GM12891 (cell line): ENCODE results near the gene RELA.

Experiments used
- DNase-seq: peaks from one replicate; pipeline ENCODE4 v3.0.0; 2011; ENCODE audit warnings: low spot score; ENCODE audit not compliant: insufficient read length
- FAIRE-seq: peaks from 2 replicates; lab custom pipeline; 2011; peaks lifted over from hg19 to GRCh38; lab: Jason Lieb, UNC
- PAX5 ChIP-seq: IDR thresholded peaks from 2 replicates; pipeline ENCODE4 v1.6.1; 2011; ENCODE audit warnings: low read length, moderate library complexity, mild to moderate bottlenecking; ENCODE audit not compliant: insufficient read depth, severe bottlenecking
- POLR2A ChIP-seq: IDR thresholded peaks from 2 replicates; pipeline ENCODE4 v1.6.1; 2011; ENCODE audit warnings: low read depth, low read length, control low read depth
- POLR2AphosphoS5 ChIP-seq: IDR thresholded peaks from 2 replicates; pipeline ENCODE4 v1.6.1; 2011; ENCODE audit warnings: low read depth, low read length, control low read depth
- POU2F2 ChIP-seq: IDR thresholded peaks from 2 replicates; pipeline ENCODE4 v1.6.1; 2011; ENCODE audit warnings: low read depth, mild to moderate bottlenecking, control low read depth, low read length, moderate library complexity
- SPI1 ChIP-seq: IDR thresholded peaks from 2 replicates; pipeline ENCODE4 v1.6.1; 2011; ENCODE audit warnings: low read depth, low read length, control low read depth
- TAF1 ChIP-seq: IDR thresholded peaks from 2 replicates; pipeline ENCODE4 v1.6.1; 2011; ENCODE audit warnings: low read depth, low read length, control low read depth

The RELA gene

GRCh38 chr11:65648997-65649493 is 13.7 kb downstream of the RELA start:
- TF ChIP-seq POLR2AphosphoS5 (no peak), POU2F2 (no peak), POLR2A (no peak), SPI1 (no peak), PAX5 (no peak), TAF1 (no peak)
- FAIRE-seq: no peak
- DNase-seq: no peak

DNA sequence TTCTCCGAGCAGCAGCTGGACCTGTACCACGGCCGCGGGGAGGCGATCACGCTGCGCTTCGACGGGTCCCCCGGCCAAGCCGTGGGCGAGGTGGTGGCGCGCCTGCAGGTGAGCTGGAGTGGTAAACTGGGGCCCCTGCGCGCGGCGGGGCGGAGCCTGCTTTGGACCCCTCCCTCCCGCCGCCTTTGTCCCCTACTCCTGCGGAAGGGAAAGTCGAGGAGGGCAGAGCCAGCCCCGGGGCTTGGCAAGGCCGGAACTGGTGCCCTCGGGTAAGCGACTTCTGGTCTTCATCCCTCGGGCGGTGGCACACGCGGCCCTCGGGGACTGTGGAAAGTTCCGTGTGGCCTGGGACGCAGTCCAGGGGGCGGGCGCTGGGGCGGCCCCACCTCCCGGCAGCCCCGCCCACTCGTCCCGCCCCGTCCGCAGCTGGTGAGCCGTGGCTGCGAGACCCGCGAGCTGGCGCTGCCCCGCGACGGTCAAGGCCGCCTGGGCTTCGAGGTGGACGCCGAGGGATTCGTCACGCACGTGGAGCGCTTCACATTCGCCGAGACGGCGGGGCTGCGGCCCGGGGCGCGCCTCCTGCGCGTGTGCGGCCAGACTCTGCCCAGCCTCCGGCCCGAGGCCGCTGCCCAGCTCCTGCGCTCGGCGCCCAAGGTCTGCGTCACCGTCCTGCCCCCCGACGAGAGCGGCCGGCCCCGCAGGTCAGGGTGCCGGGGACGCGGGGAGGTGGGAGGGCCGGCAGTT is 15.6 kb downstream of the RELA start:
- no peak for TF ChIP-seq POLR2A
- DNase-seq (no peak), FAIRE-seq (no peak)

DNA sequence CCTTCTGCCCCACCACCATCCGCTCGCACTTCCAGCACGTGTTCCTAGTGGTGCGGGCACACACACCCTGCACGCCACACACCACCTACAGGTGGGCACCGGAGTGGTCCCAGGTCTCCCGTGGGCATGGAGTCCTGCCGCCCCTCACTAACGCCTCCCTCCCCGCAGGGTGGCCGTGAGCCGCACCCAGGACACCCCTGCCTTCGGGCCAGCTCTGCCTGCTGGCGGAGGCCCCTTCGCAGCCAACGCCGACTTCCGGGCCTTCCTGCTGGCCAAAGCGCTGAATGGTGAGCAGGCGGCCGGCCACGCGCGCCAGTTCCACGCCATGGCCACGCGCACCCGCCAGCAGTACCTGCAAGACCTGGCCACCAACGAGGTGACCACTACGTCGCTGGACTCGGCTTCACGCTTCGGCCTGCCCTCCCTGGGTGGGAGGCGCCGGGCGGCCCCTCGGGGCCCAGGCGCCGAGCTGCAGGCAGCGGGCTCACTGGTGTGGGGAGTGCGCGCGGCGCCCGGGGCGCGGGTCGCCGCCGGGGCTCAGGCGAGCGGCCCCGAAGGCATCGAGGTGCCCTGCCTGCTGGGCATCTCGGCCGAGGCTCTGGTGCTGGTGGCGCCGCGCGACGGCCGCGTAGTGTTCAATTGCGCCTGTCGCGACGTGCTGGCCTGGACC is 16.3 kb downstream of the RELA start:
- TF ChIP-seq PAX5 (no peak), POLR2AphosphoS5 (no peak), POLR2A (no peak), POU2F2 (no peak), TAF1 (no peak)
- DNase-seq (no peak), FAIRE-seq (no peak)

- TF ChIP-seq POU2F2 (no peak), POLR2AphosphoS5 (no peak), POLR2A (no peak), TAF1 (no peak), PAX5 (no peak), SPI1 (no peak)
- DNase-seq (no peak), FAIRE-seq (no peak)
These were observed 17.0 kb downstream of the RELA start for GRCh38 chr11:65645710-65646109.

- TF ChIP-seq TAF1: no peak
- TF ChIP-seq POU2F2: no peak
- no peak for TF ChIP-seq POLR2AphosphoS5
- DNase-seq: no peak
- FAIRE-seq: no peak
These were observed 17.9 kb downstream of the RELA start for GRCh38 chr11:65644837-65645236.

- TF ChIP-seq PAX5 (no peak), POLR2AphosphoS5 (no peak), POLR2A (no peak), TAF1 (no peak), POU2F2 (no peak), SPI1 (no peak)
- DNase-seq (no peak), FAIRE-seq (no peak)
These were observed 18.7 kb downstream of the RELA start for GRCh38 chr11:65643971-65644370.

DNA sequence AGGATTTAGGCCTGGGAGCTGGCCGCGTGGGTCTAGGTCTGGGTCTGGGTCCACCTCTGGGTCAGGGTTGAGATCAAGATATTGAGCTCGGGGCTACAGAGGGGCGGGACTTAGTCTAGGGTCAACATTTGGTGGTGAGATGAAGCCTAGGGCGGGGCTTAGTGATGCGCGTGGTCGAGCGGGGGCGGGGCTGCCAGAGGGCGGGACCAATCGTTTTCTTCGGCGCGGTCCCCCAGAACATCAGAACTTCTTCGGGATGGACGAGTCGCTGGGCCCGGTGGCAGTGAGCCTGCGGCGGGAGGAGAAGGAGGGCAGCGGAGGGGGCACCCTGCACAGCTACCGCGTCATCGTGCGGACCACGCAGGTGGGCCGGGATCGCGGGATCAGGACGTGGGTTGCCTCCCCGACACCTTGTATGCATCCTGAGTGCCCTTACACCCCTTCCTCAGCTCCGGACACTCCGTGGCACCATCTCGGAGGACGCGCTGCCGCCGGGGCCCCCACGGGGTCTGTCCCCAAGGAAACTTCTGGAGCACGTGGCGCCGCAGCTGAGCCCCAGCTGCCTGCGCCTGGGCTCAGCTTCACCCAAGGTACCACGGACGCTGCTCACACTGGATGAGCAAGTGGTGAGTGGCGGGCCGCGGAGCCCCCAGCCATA is 20.6 kb downstream of the RELA start:
- FAIRE-seq: no peak
- TF ChIP-seq POU2F2 (no peak), PAX5 (no peak), TAF1 (no peak), POLR2AphosphoS5 (no peak), SPI1 (no peak), POLR2A (no peak)
- no peak for DNase-seq

DNA sequence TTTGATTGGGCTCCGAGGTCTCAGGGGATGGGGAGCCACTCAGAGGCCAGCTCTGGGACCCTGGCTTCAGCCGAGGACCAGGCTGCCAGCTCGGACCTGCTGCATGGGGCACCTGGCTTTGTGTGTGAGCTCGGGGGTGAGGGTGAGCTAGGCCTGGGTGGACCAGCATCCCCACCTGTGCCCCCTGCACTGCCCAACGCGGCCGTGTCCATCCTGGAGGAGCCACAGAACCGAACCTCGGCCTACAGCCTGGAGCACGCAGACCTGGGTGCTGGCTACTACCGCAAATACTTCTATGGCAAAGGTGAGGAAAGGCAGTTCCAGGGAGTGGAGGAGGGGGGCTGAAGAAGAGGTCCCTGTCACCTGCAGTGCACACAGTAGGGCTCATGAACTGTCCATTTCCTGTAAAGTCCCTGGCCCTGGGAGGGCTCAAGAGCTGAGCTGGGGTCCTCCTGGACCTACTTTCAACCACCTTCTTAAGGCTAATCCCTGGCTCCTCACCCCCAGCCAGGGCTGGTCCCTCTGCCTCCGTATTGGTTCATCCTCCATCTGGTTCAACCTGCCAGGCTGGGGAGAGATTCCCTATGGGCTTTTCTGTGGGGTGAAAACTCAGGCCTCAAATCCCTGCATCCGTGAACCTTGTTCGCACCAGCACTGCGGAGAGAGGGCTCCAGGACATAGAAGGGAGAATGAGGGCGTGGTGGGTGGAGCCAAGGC is 21.3 kb downstream of the RELA start:
- DNase-seq (no peak), FAIRE-seq (no peak)
- no peak for TF ChIP-seq TAF1
- TF ChIP-seq POLR2AphosphoS5: no peak
- no peak for TF ChIP-seq POLR2A
- no peak for TF ChIP-seq PAX5
- no peak for TF ChIP-seq POU2F2
- no peak for TF ChIP-seq SPI1
